Right ventricle myocardium inferior (tissue), 1 donor: Measurements from ENCODE around the gene DGCR2. TPM values are rescaled to one million over a fixed set of nuclear protein-coding genes. Genes with fewer than 3 reads are reported as not detected.
"Not testable (repeated sequence)": the region's sequence is repeated elsewhere in the genome, so short reads cannot be mapped to it uniquely, and the experiment has no call there.

Source experiments
- ATAC-seq: fragments of 200-7000 bp; cut with Tn5 transposase; one replicate; pipeline ENCODE4 v1.9.1; 2020; ENCODE audit warnings: mild to moderate bottlenecking, moderate library complexity
- DNase-seq: peaks from one replicate; pipeline ENCODE4 v3.0.0; 2021; ENCODE audit errors: missing footprints
- intact Hi-C: fragments of 100-400 bp; cut with DNase I; formaldehyde crosslinking; loops from one replicate; pipeline ENCODE4 v1.11.0; 2022
- long read RNA-seq: library from polyadenylated mRNA; unstranded; transcript quantifications from one replicate; pipeline ENCODE4 v2.0.0, GENCODE V29; 2021
- total RNA-seq: library from RNA; stranded (reverse); fragmentation: NEBNext Ultra II Directional; extraction: Animal tissue kit (Norgen Biotek cat#: 25700); gene quantifications from one replicate; pipeline ENCODE4 v1.2.1, GENCODE V29; 2021
- donor health status: DM: no; HTN: yes; CAD: no; lungs with severe emphysema.

DGCR2 gene, protein sequence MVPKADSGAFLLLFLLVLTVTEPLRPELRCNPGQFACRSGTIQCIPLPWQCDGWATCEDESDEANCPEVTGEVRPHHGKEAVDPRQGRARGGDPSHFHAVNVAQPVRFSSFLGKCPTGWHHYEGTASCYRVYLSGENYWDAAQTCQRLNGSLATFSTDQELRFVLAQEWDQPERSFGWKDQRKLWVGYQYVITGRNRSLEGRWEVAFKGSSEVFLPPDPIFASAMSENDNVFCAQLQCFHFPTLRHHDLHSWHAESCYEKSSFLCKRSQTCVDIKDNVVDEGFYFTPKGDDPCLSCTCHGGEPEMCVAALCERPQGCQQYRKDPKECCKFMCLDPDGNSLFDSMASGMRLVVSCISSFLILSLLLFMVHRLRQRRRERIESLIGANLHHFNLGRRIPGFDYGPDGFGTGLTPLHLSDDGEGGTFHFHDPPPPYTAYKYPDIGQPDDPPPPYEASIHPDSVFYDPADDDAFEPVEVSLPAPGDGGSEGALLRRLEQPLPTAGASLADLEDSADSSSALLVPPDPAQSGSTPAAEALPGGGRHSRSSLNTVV
- total RNA-seq = 29.9 TPM
- long read RNA-seq, full-length matches to known transcripts = 40 of 93 reads
- long read RNA-seq, partial matches to known transcripts = 35 of 93 reads
- long read RNA-seq, other reads (novel, unspliced or antisense) = 18 of 93 reads

DNA sequence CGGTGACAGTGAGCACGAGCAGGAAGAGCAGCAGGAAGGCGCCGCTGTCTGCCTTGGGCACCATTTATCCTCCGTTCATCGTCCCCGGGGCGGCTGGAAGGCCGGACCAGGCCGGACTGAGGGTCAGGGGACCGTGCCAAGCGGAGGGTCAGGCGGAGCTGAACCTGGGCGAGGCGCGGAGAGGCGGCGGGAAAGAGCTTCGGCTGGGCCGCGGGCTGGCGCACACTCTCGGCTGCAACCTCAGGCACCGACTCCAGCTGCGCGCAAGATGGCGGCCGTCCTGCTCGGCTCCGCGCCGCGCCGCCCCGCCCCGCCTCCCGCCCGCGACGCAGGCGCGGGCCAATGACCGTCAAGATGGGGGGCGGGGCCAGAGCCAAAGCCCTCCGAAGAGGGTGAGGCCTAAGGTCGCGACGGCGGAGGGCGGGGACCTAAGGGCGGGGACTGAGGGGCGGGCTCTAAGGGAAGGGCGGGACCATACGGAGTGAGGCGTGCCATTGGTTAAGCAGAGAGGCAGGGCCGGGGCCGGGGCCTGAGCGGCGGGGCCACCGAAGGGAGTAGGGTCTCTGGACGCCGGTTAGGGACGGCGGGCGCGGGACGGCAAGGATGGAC lies at the start of gene DGCR2:
TSS of gene DGCR2 (minus strand) at position 270 of the 609 bp plus-strand sequence. CDS start at position 64, 206 bp downstream.
- intact Hi-C loops = loop anchor here (5.0 kb wide), 1 partner anchor 355 kb away; the partner anchor contains the start of genes CDC45 and UFD1
- DNase-seq (peak; percentile 99), ATAC-seq (peak; percentile 98)

DNA sequence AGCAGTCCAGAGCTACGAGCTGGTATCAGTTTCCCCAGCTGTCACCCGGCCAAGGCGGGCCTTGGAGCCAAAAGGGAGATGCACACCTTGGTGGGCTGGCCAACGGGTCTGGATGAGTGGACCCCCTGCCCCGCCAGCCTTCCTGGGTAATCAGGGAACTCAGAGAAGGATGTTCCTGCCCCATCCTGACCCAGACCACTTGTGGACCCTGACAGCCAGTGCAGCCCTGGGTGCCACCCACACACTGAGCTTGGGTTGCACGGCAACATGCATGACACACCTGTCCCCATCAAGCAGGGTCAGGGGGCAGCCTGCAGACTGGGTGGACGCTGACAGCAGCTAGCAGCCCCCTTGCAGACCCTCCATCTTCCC lies 47.7 kb upstream of the DGCR2 start:
- intact Hi-C loops = no loop called here
- no peak for ATAC-seq
- DNase-seq = no peak

DNA sequence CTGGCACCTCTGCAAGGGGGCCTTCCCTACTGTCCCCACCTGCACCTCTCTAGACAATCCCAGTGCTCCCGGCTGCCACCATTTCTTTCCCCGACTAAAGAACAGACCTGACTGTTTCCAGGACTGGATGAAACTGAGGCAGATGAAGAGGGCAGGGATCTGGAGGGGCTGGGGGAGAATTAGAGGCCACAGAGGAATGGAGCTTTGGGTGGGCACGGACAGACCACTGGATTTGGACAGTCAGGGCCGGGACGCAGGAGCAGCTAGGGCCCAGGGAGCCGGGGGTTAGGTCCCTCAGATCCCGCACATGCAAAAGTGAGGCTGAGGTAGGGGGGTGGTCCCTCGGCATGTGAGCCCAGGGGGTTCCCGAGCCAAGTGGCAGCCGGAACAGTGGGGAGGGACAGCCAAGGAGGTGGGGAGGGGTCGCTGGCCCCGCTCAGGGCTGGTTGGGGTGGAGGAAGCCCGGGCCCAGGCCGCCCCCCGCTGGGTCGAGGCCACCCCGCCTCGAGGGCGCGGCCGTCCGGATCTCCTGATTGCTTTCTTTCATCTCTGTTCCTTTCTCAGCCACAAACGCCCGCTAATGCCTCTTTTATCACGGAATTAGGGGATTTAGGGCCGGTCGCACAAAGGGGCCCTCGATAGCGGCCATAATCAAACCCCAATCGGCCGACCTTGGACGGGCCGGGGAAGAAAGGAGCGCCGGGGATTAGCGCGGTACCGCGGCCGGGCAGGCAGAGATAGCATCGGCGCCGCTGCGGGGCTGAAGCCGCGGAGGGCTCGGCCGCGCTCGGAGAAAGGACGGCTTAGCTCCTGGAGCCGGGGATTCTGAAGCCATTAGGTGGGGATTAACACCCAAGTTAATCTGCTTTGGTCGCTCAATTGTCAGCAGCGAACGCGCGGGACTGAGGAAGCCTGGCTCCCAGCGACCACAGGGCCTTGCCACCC lies 47.1 kb upstream of the DGCR2 start:
- no peak for ATAC-seq
- intact Hi-C loops = no loop called here
- no peak for DNase-seq

DNA sequence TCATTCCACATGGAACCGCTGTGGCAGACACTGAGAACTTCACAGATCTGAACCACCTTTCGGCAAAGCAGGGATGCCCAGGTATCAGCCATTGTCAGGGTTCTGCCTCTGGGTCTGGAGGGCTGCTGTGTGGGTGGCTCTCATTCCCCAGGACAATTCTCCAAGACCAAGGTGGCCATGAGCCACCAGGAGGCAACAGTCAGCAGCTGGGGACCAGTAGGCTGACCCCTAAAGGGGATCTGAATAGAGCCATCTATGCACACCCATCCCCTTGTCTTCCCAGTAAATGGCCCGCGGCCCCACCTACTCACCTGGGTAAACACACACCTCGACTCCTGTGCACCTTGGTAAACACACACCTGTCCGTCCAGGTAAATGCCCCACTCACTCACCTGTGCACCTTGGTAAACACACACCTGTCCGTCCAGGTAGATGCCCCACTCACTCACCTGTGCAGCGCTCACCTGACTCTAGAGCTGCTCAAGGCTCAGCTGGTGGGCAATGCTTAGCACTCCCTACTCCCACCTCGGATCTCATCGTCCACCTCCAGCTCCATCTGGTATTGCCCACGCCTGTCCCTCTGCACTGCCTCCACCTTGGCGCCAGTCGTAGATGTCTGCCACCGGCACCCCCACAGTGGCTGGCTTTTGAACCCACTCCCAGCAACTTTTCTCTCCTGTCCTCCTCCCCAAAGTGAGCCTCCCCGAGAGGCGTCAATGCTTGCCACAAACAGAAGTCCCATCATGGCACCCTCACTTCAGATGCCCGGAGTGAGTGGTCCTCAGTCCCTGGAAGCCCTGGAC lies 46.1 kb upstream of the DGCR2 start:
- no peak for DNase-seq
- intact Hi-C loops = no loop called here
- ATAC-seq = no peak

DNA sequence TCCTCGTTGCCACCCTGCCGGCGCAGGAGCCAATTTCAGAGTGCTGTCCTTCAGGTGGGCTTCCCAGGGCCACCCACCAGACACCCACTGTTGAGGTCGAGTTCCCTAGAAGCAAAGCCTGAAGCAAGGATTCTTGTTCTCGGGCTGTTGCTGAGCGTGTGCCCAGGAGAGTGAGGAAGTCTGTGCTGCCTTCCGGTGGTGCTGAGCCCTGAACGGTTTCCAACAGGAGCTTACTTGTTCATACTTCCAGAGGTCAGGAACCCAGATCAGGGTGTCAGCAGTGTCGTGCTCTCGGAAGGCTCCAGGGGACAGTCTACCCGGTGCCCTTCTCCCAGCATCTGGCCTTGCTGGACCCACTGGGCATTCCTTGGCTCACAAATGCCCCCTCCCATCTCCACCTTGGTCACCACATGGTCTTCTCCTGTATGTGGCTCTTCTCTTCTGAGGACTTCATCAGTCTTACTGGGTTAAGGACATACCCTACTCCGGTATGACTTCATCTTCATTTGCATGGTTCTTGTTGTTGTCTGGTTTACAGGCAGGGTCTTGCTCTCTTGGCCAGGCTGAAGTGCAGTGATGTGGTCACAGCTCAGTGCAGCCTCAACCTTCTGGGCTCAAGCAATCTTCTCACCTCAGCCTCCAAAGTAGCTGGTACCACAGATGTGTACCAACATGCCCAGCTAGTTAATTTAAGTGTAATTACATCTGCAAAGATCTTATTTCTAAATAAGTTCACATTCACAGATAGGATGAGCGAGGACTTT lies 45.1 kb upstream of the DGCR2 start:
- intact Hi-C loops = no loop called here
- no peak for ATAC-seq
- no peak for DNase-seq

DNA sequence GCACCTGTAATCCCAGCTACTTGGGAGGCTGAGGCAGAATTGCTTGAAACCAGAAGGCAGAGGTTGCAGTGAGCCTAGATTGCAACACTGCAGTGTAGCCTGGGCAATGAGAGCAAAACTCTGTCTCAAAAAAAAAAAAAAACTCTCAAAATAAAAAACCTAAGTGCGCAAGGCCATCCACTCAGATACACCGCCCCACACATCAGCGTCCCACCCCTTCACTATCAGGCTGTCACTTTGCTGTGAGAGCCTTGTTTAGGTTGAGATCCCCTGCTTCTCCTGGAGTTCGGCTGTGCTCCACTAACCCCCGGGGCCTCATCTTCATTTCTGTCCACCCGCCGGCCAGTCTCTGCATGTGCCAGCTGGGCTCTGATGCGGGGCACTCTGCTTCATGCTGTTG lies 44.2 kb upstream of the DGCR2 start:
- intact Hi-C loops = no loop called here
- DNase-seq (no peak), ATAC-seq (no peak)

DNA sequence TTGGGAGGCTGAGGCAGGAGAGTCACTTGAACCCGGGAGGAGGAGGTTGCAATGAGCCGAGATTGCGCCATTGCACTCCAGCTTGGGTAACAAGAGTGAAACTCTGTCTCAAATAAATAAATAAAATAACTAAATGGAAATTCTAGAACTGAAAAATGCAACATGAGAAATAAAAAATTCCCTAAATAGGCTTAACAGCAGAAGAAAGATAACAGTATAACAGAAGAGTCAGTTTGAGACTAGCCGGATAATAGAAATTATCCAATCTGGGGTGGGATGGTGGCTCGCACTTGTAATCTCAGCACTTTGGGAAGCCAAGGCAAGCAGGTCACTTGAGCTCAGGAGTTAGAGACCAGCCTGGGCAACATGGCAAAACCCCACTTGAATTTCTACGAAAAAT lies 42.2 kb upstream of the DGCR2 start:
- DNase-seq (no peak), ATAC-seq (no peak)
- intact Hi-C loops = no loop called here

DNA sequence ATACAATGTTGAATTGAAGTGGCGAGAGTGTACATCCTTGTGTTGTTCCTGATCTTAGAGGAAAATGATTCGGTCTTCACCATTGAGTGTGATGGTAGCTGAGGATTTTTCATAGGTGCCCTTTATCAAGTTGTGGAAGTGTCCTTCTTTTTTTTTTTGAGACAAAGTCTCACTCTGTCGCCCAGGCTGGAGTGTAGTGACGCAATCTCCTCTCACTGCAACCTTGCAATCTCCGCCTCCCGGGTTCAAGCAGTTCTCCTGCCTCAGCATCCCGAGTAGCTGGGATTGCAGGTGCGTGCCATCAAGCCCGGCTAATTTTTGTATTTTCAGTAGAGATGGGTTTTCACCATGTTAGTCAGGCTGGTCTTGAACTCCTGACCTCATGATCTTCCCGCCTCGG lies 36.4 kb upstream of the DGCR2 start:
- intact Hi-C loops, ATAC-seq, DNase-seq: not testable (repeated sequence)

DNA sequence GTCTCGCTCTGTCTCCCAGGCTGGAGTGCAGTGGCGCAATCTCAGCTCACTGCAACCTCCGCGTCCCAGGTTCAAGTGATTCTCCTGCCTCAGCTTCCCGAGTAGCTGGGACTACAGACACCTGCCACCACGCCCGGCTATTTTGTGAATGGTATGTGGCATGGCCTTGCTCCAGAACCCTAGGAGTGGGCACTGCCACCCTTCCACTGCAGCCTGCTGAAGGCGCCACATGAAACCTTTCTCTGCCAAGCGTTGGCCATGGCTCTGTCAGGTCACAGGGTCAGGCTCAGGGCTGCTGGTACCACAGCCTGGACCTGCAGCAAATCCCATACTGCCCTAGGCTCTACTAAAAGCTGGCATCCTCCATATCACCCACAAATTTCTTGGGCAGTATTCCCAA lies 33.9 kb upstream of the DGCR2 start:
- peak; percentile 55 for DNase-seq
- ATAC-seq, intact Hi-C loops: not testable (repeated sequence)

DNA sequence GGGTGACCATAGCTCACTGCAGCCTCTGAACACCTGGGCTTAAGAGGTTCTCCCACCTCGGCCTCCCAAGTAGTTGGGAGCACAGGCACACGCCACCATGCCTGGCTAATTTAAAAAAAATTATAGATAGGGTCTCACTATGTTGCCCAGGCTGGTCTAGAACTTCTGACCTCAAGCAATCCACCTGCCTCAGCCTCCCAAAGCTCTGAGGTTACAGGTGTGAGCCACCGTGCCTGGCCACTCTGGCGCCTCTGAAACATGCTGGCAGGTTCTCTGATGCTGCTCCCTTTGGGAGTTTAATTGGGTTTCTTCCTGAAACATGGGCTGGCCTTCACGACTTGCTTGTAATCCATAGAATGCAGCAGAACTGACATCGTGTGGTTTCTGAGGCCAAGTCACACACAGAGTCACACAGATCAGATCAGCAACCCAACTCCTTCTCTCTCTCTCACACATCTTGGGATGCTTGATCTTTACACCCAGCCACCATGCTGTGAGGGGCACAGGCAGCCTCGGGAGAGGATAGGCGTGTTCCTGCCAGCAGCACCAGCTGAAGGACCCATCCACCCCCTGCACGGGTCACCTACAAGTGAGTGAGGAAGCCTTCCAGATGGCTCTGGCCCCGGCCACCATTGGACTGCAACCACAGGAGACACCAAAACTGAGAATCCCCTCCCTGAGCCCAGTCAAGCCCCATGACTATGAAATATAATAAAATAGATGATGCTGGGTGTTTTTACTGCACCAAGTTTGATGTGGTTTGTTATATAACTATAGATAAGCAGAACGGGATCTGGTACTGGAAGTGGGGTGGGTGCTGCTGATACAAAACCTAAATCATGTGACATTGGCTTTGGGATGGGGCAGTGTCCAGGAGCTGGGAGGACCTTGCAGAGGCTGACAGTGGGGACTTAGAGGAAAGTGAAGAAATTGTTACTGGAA lies 31.0 kb upstream of the DGCR2 start:
- intact Hi-C loops = no loop called here
- peak; percentile 51 for DNase-seq
- no peak for ATAC-seq

DNA sequence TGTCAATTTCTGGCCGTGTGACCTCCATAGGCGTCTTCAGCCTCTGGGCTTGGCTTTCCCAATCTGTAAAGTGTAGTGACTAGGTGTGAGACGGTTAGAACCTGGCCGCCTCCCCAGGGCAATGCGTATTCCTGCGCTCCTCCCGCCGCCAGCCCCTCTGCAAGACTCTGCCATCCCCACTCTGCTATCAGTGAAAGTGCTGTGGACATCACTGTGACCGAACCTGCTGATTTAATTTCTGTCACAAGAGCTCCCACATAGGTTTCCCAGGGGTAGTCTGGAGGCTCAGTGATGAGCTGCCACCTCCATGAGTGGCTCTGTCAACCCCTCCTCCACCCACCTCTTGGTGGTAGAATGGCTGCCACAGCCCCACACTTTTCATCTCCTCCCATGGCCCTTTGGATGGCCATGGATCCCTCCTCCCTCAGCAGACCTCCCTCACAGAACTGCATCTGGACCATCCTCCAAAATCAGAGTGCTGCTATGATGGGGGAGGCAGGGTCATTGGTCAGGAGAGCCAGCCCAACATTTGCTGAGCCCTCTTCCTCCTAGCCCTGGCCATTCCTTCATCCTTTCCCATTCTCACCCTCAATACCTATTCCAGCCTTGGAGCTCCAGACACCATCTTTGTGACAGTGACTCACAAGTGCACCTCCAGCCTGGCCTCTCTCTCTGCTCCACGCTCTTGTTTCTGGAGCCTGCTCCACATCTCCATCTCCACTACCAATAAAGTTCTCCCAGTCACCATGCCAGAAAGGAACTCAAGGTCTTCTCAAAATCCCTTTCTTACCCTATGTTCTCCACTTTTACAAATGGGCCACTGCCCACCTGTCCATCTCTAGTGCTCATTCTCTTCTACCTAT lies 29.3 kb upstream of the DGCR2 start:
- intact Hi-C loops = no loop called here
- ATAC-seq (no peak), DNase-seq (no peak)

DNA sequence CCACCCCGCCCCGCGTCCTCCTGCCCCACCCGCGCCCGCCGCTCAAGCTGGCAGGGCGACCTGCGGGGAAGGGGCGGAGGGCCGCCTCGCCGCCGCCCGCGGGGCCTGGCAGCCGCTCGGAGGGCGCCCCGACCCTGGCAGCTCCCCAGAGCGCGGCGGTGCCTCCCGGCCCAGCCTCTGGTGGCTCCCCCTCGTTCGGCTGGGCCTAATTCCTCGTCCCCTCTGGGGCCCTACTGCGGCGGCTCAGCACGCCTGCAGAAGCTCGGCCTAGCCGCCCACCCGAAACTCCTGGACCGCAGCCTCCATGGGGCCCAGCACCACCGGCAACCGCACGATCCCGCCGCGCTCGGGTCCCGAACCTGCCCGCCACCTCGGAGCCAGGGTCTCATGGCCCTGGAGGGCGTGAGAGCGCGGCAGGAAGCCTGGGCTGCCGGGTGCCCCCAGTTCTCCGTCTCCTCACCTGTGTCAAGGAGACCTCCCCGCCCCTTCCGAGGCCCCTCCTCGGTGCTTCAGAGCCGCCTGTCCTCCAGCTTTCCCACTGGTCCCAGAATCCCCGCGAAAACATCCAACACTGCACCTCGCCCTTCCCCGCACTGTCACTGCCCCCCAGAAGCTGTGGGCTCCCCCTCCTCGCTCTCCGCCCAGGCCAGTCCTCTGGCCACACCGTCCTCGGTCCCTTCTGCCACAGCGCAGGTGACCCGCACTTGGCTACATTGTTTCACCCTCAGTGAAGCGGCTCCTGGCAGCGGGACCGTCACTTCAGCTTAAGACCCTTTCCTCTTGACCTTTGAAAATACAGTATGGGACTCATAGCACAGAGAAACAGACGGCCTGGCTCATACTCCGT lies 28.5 kb upstream of the DGCR2 start:
- ATAC-seq (no peak), DNase-seq (peak; percentile 62)
- intact Hi-C loops = no loop called here

DNA sequence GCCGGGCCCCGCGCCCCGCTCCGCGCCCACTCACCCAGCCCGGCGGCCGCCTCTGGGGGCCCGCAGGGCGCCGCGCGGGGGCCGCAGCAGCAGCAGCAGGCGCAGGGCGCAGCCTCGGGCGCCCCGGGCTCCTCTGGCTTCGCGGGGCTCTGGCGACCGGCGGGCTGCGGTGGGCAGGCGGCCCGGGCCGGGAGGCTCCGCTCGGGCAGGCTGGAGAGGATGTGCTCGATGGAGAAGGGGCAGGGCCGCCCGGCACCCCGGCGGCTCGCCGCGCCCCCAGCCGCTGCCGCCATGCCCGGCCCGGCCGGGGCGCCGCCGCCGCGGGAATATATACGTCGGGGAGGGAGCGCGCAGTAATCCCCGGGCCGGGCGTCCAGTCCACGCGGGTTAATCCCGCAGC lies 27.8 kb upstream of the DGCR2 start, which contains the start of gene GSC2:
TSS of gene GSC2 (minus strand) at position 302 of the 400 bp plus-strand sequence. CDS start at position 293, 9 bp downstream.
- DNase-seq (peak; percentile 61), ATAC-seq (no peak)
- intact Hi-C loops = loop anchor here (10.0 kb wide), 1 partner anchor 285 kb away; the partner anchor contains the start of genes HIRA and MRPL40
